Panc1 (cell line): ENCODE results near the gene GNAT2. TPM values are rescaled to one million over a fixed set of nuclear protein-coding genes. Genes with fewer than 3 reads are reported as not detected.

Experiments used
- ATAC-seq: fragments of 200-7000 bp; cut with Tn5 transposase; 2 replicates; pipeline ENCODE4 v1.9.1; 2020; ENCODE audit warnings: mild to moderate bottlenecking, moderate library complexity
- BruUV-seq: library from RNA; stranded (reverse); fragments of 400-500 nt; replicated peaks from 2 replicates; lab custom pipeline; 2021; lab: Mats Ljungman, UMichigan
- CTCF ChIA-PET: fragments of 300-600 bp; sonication (Branson Sonifier 250); formaldehyde crosslinking; loops from one replicate; lab custom pipeline; 2022; ENCODE audit warnings: antibody characterized with exemption; lab: Charles Lee
- POLR2A ChIA-PET: fragments of 300-600 bp; sonication (Branson Sonifier 250); formaldehyde crosslinking; loops from one replicate; lab custom pipeline; 2022; ENCODE audit warnings: antibody characterized with exemption; lab: Charles Lee
- DNase-seq: peaks from one replicate; pipeline ENCODE4 v3.0.0-alpha.2; 2010; ENCODE audit warnings: low read depth, low spot score
- H3K27ac ChIP-seq: 2 replicates; pipeline ENCODE4 v1.5.1; 2011; ENCODE audit warnings: mild to moderate bottlenecking, low read length, inconsistent platforms
- H3K27me3 ChIP-seq: fragments of 200-500 bp; sonication (Bioruptor generic); 2 replicates; pipeline ENCODE4 v1.6.0; 2014; ENCODE audit warnings: low read length, inconsistent platforms; ENCODE audit not compliant: control insufficient read depth, insufficient read depth
- H3K36me3 ChIP-seq: fragments of 200-500 bp; sonication (Bioruptor generic); 2 replicates; pipeline ENCODE4 v1.5.1; 2014; ENCODE audit warnings: inconsistent platforms, mild to moderate bottlenecking, low read length, moderate library complexity; ENCODE audit not compliant: control insufficient read depth, insufficient read depth
- H3K4me1 ChIP-seq: 2 replicates; pipeline ENCODE4 v1.5.1; 2011; ENCODE audit warnings: inconsistent platforms, mild to moderate bottlenecking, low read length, moderate library complexity; ENCODE audit not compliant: control insufficient read depth, insufficient read depth
- H3K4me3 ChIP-seq, 2 experiments: 2 replicates each; pipeline ENCODE4 v1.5.1; 2011 to 2012; ENCODE audit warnings: low read depth in 2 of 2, low read length in 2 of 2, mild to moderate bottlenecking in 2 of 2, inconsistent platforms in 1 of 2, moderate library complexity in 1 of 2
- H3K9me3 ChIP-seq: fragments of 200-500 bp; sonication (Bioruptor generic); 2 replicates; pipeline ENCODE4 v1.5.1; 2014; ENCODE audit warnings: low read depth, mild to moderate bottlenecking, inconsistent platforms, low read length, moderate library complexity; ENCODE audit not compliant: control insufficient read depth, insufficient read depth
- CTCF ChIP-seq: fragments of 450-650 bp; IDR thresholded peaks from 2 replicates; pipeline ENCODE4 v1.5.1; 2017; ENCODE audit warnings: mild to moderate bottlenecking
- POLR2AphosphoS5 ChIP-seq: IDR thresholded peaks from 2 replicates; pipeline ENCODE4 v1.6.1; 2012; ENCODE audit warnings: mild to moderate bottlenecking, low read depth, low read length, moderate library complexity
- REST ChIP-seq, 2 experiments: IDR thresholded peaks; 2 replicates each; pipeline ENCODE4 v1.6.1; 2011 to 2012; ENCODE audit warnings: low read depth in 2 of 2, control low read depth in 1 of 2, low read length in 1 of 2, mild to moderate bottlenecking in 1 of 2, moderate library complexity in 1 of 2; ENCODE audit not compliant: insufficient read depth in 1 of 2
- SIN3A ChIP-seq: IDR thresholded peaks from 2 replicates; pipeline ENCODE4 v1.6.1; 2012; ENCODE audit warnings: low read depth, mild to moderate bottlenecking, low read length, moderate library complexity, borderline replicate concordance; ENCODE audit not compliant: insufficient read depth
- TCF7L2 ChIP-seq: IDR thresholded peaks from 2 replicates; pipeline ENCODE4 v1.6.1; 2011; ENCODE audit warnings: mild to moderate bottlenecking, low read depth, low read length, inconsistent platforms
- in situ Hi-C: cut with HindIII; loops from 2 replicates; pipeline ENCODE4 v1.10.0; 2016; ENCODE audit warnings: low sequenced_read_pairs, low pct_unique_long_range_greater_than_20kb
- intact Hi-C: fragments of 100-400 bp; cut with micrococcal nuclease; formaldehyde crosslinking; loops from one replicate; pipeline ENCODE4 v1.10.0; 2022; ENCODE audit not compliant: unreplicated experiment
- total RNA-seq: library from RNA; stranded (reverse); gene quantifications from one replicate; pipeline ENCODE4 v1.2.1, GENCODE V29; 2021; ENCODE audit not compliant: unreplicated experiment

The GNAT2 gene
- total RNA-seq, 1 experiment from 2014 or later: 0.44 TPM

GRCh38 chr1:109655615-109656519, 36.5 kb upstream of the GNAT2 start, which contains the start of gene GSTM4:
Gene GSTM4 (plus strand): TSS chr1:109656099. CDS start chr1:109656390, 291 bp downstream.
- intact Hi-C loops: no loop called here
- POLR2A ChIA-PET: no interaction called here
- TF ChIP-seq TCF7L2 (no peak), SIN3A (0 out of 2 replicates have a peak, but pooled peaks have one; percentile 42), CTCF (no peak), POLR2AphosphoS5 (peak; percentile 55; the same call in 1 of the 2 replicates)
- DNase-seq (no peak), ATAC-seq (peak; percentile 98)
- H3K27ac ChIP-seq: peak within 1 kb of the TSS; percentile 91
- no TSS peak for BruUV-seq
- H3K36me3 ChIP-seq: no peaks in the 10 kb centered on the region
- H3K27me3 ChIP-seq: no peaks in the 10 kb centered on the region
- no peaks in the 10 kb centered on the region for H3K9me3 ChIP-seq
- H3K4me1 ChIP-seq: no peaks in the 10 kb centered on the region; the same call in 1 of the 2 replicates
- H3K4me3 ChIP-seq: peak within 1 kb of the TSS; percentile 64 to 81
- in situ Hi-C loops: no loop called here
- CTCF ChIA-PET: interaction anchor here (0.6 kb wide), 2 partner anchors 121 to 267 kb away, joined by 3 to 8 read pairs; no protein-coding TSS in a partner anchor

DNA sequence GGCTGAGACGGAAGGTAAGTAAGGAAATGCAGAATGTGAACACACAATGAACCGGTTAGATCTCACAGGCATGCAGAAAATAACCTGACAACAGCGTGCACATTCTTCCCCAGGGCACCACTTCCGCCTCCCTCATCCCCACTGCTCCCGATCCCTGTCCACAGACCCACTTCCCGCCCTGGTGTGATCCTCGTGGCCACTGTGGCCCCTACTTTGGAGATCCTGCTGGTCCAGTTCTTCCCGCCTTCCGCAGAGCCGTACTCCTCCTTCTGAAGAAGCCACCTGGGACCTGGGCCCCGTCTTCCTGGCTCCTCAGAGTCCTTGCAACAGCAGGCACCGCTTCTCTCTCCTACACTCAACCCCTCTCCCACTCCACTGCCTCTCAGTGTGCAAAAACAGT, 35.1 kb upstream of the GNAT2 start:
- TF ChIP-seq TCF7L2: no peak
- no peak for TF ChIP-seq POLR2AphosphoS5
- no peak for TF ChIP-seq REST (IDR thresholded peaks at IDR 0.05; ENCODE audit: insufficient read depth in 1 of 2, low read depth in 2 of 2, low read length in 1 of 2)
- no peak for TF ChIP-seq CTCF
- no peak for TF ChIP-seq SIN3A
- in situ Hi-C loops: no loop called here
- Histone ChIP-seq H3K36me3 (no peaks in the 10 kb centered on the region), H3K4me1 (no peaks in the 10 kb centered on the region; the same call in 1 of the 2 replicates), H3K9me3 (no peaks in the 10 kb centered on the region), H3K4me3 (no peak overlapping the region), H3K27me3 (no peaks in the 10 kb centered on the region), H3K27ac (no peak overlapping the region)
- intact Hi-C loops: no loop called here
- no peak for ATAC-seq
- POLR2A ChIA-PET: no interaction called here
- DNase-seq: no peak
- no TSS peak for BruUV-seq
- CTCF ChIA-PET: no interaction called here
